Measurements from ENCODE around the gene GNS. TPM values are rescaled to one million over a fixed set of nuclear protein-coding genes. Genes with fewer than 3 reads are reported as not detected.
A peak's percentile ranks its signal among the peaks of the same experiment; 100 is the strongest.

The GNS gene
- total and polyA plus RNA-seq, 10 of the 15 experiments (the other 5 are each of a cell fraction or from before 2014, with no cell fraction given), result 4.1 to 33.8 (median 19.1) TPM

GRCh38 chr12:64731683-64732082 is 27.5 kb downstream of the GNS start:
- DNase-seq (ENCODE audit: low read depth, low spot score), result no peak
- no peaks in the 10 kb centered on the region for H3K79me2 ChIP-seq (ENCODE audit: control insufficient read depth, insufficient read depth, low read length)
- intact Hi-C loops (cut with micrococcal nuclease; ENCODE audit: unreplicated experiment), result no loop called here
- ChIA-PET POLR2A (no interaction called here), SMC1A (ENCODE audit: uncharacterized antibody, unreplicated experiment) (no interaction called here), CTCF (no interaction called here), RAD21 (ENCODE audit: unreplicated experiment) (no interaction called here)
- H3K4me3 ChIP-seq, result no peak overlapping the region
- H3K9me3 ChIP-seq (replicated peaks; ENCODE audit: control insufficient read depth, insufficient read depth, low read length), result no peaks in the 10 kb centered on the region
- WGBS (ENCODE audit: insufficient coverage, insufficient replicate concordance, low lambda C conversion rate, missing lambda C conversion rate), result 98% methylated on average over 4 of the region's 4 CpGs
- H3K27ac ChIP-seq (ENCODE audit: control insufficient read depth, insufficient read depth), result no peak overlapping the region
- no peak overlapping the region for H3K9ac ChIP-seq (ENCODE audit: control insufficient read depth, insufficient read depth, low read length)
- no peak overlapping the region for H3K4me2 ChIP-seq (ENCODE audit: control insufficient read depth, insufficient read depth)
- peaks cover 6% of the 10 kb centered on the region for H3K4me1 ChIP-seq (ENCODE audit: control insufficient read depth, insufficient read depth, low read length)
- BruUV-seq (replicated peaks), result no TSS peak
- no peak for TF ChIP-seq ZNF207 (IDR thresholded peaks at IDR 0.05; ENCODE audit: borderline replicate concordance)
- TF ChIP-seq SIN3A (IDR thresholded peaks at IDR 0.05; ENCODE audit: low read depth, low read length), result no peak
- TF ChIP-seq ZZZ3 (IDR thresholded peaks at IDR 0.05; ENCODE audit: control insufficient read depth, insufficient read length, low read depth), result no peak
- no peak for TF ChIP-seq IRF5 (IDR thresholded peaks at IDR 0.05; ENCODE audit: borderline replicate concordance)
- in situ Hi-C loops (cut with MboI), result no loop called here
- FAIRE-seq, result no peak
- H4K20me1 ChIP-seq (ENCODE audit: control insufficient read depth, insufficient read depth), result no peaks in the 10 kb centered on the region
- ATAC-seq, result no peak
- H2AFZ ChIP-seq (ENCODE audit: control insufficient read depth, low read depth, low read length), result no peak overlapping the region
- no peaks in the 10 kb centered on the region for H3K27me3 ChIP-seq (replicated peaks in 1 of 2; ENCODE audit: control insufficient read depth in 2 of 2, insufficient read depth in 2 of 2, low read length in 1 of 2)
- peaks cover 0 to 12% of the 10 kb centered on the region in 2 experiments; a peak in 2 of 4 replicates for H3K36me3 ChIP-seq (ENCODE audit: control insufficient read depth in 2 of 2, insufficient read depth in 2 of 2, low read length in 1 of 2)

GRCh38 chr12:64730588-64730969 is 28.6 kb downstream of the GNS start:
- WGBS (ENCODE audit: insufficient coverage, insufficient replicate concordance, low lambda C conversion rate, missing lambda C conversion rate), result 100% methylated on average over 2 of the region's 2 CpGs
- H3K27ac ChIP-seq (ENCODE audit: control insufficient read depth, insufficient read depth), result peak overlapping the region; percentile 81
- ChIA-PET POLR2A (interaction anchor here (0.6 kb wide), 4 partner anchors 23 to 287 kb away, joined by 3 to 6 read pairs (median 4); no protein-coding TSS in a partner anchor), RAD21 (ENCODE audit: unreplicated experiment) (interaction anchor here (1.2 to 1.9 kb wide), 2 partner anchors 70 to 181 kb away, joined by 3 to 7 read pairs; no protein-coding TSS in a partner anchor), SMC1A (ENCODE audit: uncharacterized antibody, unreplicated experiment) (interaction anchor here (0.6 to 1.2 kb wide), 7 partner anchors 13 to 307 kb away, joined by 3 to 6 read pairs (median 3); no protein-coding TSS in a partner anchor), CTCF (no interaction called here)
- H3K9ac ChIP-seq (ENCODE audit: control insufficient read depth, insufficient read depth, low read length), result peak overlapping the region; percentile 2; the same call in 1 of the 2 replicates
- FAIRE-seq (no peak), ATAC-seq (peak; percentile 38), DNase-seq (ENCODE audit: low read depth, low spot score) (no peak)
- in situ Hi-C loops (cut with MboI), result no loop called here
- no peak overlapping the region for H3K4me3 ChIP-seq
- no peak for TF ChIP-seq NFYA (IDR thresholded peaks at IDR 0.05; ENCODE audit: borderline replicate concordance, low read depth, low read length)
- TF ChIP-seq TAF1 (IDR thresholded peaks at IDR 0.05; ENCODE audit: borderline replicate concordance, low read depth, low read length), result no peak
- no peaks in the 10 kb centered on the region for H3K79me2 ChIP-seq (ENCODE audit: control insufficient read depth, insufficient read depth, low read length)
- BruUV-seq (replicated peaks), result no TSS peak
- H3K9me3 ChIP-seq (replicated peaks; ENCODE audit: control insufficient read depth, insufficient read depth, low read length), result no peaks in the 10 kb centered on the region
- H3K4me2 ChIP-seq (ENCODE audit: control insufficient read depth, insufficient read depth), result peak overlapping the region; percentile 67
- intact Hi-C loops (cut with micrococcal nuclease; ENCODE audit: unreplicated experiment), result loop anchor here (1.0 kb wide), 1 partner anchor 87 kb away; no protein-coding TSS in a partner anchor
- no peaks in the 10 kb centered on the region for H3K27me3 ChIP-seq (replicated peaks in 1 of 2; ENCODE audit: control insufficient read depth in 2 of 2, insufficient read depth in 2 of 2, low read length in 1 of 2)
- H2AFZ ChIP-seq (ENCODE audit: control insufficient read depth, low read depth, low read length), result peak overlapping the region; percentile 77
- peaks cover 6% of the 10 kb centered on the region for H3K4me1 ChIP-seq (ENCODE audit: control insufficient read depth, insufficient read depth, low read length)
- H3K36me3 ChIP-seq (ENCODE audit: control insufficient read depth in 2 of 2, insufficient read depth in 2 of 2, low read length in 1 of 2), result peaks cover 0 to 7% of the 10 kb centered on the region in 2 experiments; a peak in 1 of 4 replicates
- no peaks in the 10 kb centered on the region for H4K20me1 ChIP-seq (ENCODE audit: control insufficient read depth, insufficient read depth)

All from GM12878 (cell line).